Fibroblast of skin of left biceps (primary cell): ENCODE data around the gene CYP26B1.
A peak's percentile ranks its signal among the peaks of the same experiment; 100 is the strongest.
"Not testable (repeated sequence)": the region's sequence is repeated elsewhere in the genome, so short reads cannot be mapped to it uniquely, and the experiment has no call there.

ENCODE experiments used
- DNase-seq, 2 experiments: peaks; one replicate each; pipeline ENCODE4 v3.0.0-alpha.2; 2013; ENCODE audit warnings: low read depth in 2 of 2

CYP26B1 gene

DNA sequence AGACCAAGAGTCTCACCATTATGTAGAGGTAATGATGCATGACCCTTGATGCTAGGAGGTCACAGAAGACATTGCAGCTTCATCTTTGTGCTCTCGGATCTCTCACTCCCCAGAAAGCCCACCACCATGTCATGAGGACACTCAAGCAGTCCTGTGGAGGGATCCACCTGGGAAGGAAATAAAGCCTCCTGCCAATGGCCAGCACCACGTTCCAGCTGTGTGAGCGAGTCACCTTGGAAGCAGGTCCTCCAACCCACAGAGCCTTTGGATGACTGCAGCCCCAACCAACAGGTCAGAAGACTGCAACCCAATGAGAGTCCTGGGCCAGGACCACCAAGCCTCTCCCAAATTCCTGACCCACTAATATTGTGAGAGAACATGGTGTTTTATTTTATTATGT, 38.4 kb downstream of the CYP26B1 start:
- no peak for DNase-seq

DNA sequence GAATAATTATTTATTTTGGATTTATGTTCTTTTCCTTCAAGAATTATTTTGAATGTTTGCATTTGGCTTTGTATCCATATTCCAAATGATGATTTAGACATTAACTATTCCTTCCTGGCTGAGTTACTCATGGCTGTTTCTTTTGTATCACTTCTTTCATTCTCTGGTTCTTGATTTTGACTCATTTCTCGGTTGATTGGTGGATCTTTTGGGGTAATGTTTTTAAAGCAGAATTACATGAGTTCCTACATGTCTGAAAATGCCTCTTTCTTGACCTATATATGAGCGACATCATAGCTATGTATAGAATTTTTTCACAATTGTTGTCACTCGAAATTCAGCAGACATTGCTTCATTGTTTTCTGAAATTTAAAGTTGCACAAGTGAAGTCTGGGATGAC, 39.5 kb downstream of the CYP26B1 start:
- DNase-seq, result peak in 1 of 2 experiments; percentile 32

DNA sequence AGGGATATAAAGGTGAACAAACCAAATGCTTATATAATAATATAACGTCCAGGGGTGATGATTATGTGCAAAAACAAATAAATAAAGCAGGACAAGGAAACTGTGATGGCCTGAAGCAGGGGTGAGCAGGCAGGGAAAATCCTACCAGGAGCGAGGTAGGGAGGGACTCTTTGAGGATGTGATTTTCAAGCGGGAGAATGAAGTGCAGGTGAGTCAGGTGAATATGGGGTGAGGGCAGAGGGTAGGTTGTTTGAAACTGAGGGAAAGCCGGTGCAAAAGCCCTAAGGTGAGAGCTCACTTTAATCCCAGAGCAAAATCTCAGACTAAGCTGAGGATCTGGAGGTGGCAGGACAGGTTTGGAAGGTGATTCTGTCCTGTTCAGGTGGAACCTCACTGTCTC, 40.7 kb downstream of the CYP26B1 start:
- no peak for DNase-seq

DNA sequence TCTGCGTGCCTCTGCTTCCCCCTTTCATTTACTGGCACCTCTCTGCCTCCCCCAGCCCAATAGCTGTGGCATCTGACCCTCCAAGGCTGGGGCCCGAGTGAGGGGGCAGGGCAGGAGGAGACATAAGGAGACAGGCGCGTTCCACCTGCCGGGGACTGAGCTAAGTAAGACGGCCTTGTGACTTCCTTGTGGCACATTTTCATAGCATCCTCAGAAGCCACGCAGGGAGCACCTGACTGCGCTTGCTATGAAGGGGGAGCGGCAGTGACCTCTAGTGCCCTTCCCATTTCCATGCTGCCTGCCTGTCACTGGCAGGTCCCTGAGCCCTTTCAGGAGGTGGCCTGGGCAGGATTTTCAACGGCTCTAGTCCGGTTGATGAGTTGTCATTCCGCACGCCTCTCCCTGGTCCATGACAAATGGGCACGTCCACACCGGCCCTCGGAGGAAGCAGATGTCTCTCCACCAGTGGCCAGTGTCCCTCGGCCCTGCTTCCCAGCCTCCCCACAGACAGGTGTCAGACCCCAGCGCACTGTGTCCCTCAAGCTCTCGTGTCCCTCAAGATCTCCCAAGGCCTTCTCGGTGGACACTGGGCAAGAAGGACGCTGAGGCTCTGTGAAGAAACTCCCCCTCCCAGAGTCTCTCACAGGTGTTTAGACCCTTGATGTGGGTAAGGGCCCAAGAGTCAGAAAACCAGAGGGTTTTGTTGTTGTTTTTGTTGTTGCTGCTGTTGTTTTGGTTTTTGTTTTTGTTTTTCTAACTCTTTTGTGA, 42.7 kb downstream of the CYP26B1 start:
- no peak for DNase-seq

DNA sequence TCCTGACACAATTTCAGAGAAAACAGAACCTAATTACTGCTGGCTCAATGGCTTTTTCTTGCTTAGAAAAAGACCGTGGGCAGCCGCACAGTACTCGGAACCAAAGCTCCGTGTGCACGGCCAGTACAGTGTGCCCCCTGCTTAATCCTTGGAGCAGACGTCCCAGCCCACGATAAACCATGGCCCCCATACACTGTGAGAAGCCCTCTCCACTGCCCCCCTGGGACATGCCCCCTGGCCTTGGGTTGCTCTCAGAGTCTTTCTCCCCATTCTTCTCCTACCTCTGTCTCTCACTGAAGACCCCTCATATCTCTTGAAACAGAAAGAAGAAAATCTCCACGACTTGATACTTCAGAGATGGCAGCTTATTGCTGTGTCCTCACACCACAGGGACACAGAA, 44.0 kb downstream of the CYP26B1 start:
- no peak for DNase-seq

DNA sequence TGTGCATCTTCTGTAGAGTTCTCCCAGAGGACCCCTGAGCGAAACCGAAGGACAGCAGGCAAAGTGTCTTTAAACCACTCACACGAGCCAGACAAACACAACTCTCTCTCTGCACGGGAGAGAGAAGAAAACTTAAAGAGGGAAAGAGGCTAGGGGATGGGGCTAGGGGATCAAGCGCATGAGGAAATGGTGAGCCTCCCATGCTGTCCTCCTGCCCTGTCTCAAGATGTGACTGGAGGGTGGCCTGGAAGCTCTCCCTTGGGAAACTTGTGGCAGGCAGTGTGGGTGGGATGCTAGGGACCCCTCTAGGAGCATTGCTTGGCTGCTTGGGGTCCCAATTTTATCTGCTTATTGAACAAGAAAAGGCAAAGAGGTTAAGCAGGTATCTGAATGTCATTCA, 44.5 kb downstream of the CYP26B1 start:
- DNase-seq, result no peak

DNA sequence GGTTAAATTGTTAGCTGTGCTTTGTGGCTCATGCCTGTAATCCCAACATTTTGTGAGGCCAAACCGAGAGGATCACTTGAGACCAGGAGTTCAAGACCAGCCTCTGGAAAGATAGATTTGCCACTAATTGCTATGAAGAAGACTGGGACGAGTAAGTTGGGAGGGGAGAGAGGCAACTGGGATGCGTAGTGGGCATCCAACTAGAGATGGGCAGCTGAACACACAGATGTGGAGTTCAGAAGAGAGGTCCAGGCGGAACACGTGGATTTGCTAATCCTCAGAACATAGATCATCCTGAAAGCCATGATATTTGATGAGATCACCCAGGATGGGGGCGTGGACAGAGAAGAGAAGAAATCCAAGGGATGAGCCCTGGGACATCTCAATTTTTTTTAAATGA, 48.7 kb downstream of the CYP26B1 start:
- no peak for DNase-seq

DNA sequence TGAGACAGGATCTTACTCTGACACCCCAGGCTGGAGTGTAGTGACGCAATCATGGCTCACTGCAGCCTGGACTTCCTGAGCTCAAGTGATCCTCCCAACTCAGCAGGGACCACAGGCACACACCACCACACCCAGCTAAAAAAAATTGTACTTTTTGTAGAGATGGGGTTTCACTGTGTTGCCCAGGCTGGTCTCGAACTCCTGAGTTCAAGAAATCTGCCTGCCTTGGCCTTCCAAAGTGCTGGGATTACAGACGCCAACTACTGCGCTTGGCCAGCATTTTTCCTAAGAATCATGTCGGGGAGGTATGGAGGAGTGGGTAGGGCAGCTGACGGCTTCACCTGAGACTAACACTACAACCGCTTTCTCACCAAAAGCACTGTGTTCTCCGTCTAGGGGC, 50.4 kb downstream of the CYP26B1 start:
- DNase-seq, result no peak

DNA sequence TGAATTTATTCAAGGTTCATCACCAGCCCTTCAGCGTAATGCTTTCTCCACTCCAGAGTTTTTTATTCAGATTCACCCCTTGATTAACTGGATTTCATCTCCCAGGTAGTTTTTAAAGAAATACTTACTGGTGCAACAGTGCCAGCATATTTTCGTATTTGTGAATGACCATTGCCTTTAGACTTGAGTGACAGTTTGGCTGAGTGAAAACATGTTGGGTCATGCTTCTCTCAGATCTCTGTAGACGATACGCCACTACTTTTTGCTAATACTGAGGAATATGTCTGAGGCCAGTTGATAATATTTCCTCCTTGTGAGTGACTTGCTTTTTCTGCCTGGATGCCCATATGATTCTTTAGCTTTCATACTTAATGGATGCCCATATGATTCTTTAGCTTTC, 51.5 kb downstream of the CYP26B1 start:
- no peak for DNase-seq

DNA sequence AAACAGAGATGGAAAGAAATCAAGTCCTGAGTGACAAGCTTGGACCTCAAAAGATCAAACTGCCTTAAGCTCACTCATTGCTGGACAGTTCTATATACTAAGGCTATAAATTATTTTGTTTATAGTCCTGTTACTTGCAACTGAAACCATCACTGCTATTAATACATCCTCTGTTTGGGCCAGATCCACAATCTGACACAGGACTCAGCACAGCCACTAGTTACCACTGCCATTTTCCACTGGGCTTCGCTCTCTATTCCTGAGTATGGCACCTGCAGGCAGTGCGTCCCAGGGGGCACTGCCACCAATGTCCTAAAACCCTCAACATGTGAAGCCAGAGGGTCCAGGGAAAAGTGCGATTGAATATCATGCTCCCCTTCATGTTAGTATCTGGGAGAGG, 52.3 kb downstream of the CYP26B1 start:
- no peak for DNase-seq

DNA sequence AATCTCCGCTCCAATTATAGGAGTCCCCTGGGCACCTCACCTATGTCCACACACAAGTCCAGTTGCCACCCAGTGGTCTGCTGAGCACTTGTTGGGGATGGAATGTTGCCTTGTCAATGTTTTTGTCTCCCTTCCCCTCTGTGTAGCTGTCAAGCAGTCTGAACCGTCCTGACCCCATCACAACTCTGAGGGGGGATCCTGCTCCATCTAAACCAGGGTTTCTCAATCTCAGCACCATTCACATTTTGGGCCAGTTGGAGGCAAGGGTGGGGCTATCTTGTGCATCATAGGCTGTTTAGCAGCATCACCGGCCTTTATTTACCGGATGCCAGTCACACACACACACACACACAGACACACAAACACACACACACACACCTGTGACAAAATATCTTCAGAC, 53.0 kb downstream of the CYP26B1 start:
- no peak for DNase-seq

DNA sequence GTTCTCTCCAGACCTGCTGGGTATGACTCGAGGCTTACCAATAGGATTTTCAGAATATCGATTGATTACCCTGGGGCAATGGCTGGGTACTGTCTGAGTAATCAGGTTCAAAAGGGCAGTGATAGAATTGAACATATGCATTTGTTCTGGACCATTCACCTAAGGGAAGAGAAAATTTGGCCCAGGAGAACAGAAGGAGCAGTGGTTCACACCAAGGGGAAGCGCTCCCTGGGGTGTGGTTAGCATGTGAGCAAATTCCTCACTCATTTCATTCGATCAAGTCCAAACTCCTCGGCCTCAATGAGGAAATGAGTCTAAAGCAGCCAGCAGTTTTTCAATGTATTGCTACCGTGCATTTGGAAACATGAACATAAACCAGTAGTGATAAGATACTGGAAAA, 55.6 kb downstream of the CYP26B1 start:
- DNase-seq, result no peak

DNA sequence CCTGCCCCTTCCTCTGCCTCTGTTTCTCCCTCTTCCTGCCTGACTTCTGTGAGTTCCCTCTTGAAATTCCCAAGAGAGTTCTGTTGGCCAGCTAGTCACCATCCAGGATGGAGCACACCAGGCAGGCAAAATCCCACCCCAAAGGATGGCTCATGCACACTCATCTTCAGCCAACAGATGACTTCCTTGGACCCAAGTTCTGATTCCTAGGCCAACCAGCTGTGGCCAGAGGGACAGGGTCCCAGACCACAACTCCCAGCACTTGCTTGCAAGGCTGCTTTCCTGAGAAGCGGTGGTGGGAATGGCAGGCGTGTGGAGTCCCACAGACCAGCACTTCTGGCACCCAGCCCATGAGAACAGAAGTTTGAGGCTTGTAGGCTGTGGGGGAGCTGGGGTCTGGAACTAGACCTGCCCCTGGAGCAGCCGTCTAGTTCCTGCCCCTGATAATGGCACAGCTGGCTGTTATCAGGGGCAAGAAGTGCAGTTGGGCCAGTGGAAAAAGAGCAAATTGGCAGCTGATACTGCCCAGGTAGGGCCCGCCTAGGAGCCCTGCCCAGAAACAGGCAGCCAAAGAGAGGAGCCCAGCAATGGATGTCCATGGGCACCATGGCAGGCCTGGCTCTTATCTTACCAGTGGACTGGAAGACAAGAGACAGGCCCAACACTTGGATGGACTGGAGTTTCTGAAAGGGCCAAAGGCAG, 56.7 kb downstream of the CYP26B1 start:
- DNase-seq, result no peak

DNA sequence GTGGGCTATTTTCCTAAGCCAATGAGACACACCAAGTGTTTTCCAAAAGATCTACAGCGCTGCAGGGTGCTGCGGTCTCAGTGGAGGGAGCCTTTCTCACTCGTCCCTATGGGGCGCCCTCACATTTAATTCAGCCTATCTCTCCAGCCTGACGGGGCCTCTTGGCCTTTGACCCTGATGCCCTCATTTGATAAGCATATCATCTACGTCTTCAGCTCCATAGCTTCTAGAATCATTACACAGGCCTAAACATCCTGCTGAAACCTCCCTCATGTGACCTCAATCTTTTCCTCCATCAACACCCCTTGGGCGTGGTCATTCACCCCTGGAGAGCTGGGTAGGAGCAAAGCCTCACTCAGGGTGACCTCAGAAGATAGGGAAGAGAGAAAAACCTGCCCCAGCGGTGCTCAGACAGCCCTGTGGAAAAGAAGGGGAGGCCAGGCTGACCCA, 57.4 kb downstream of the CYP26B1 start:
- no peak for DNase-seq

DNA sequence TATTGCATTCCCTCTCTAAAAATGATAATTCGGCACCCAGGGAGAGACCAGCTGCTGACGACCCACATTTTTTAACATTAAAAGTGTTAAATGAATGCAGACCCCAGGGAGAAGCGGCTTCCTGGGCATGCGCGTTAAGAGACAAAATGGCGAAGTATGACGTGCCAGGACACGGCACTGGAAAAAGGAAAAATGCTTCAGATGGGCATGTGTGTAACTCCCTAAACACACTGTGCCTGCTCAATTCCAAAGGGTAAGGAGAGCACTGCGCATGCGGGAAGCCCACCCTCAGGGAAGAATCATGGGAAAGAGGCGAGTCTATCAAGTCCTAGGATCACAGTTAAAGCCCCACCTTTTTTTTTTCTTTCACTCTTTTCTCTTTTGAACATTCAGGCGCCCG, 58.1 kb downstream of the CYP26B1 start:
- DNase-seq, result no peak

DNA sequence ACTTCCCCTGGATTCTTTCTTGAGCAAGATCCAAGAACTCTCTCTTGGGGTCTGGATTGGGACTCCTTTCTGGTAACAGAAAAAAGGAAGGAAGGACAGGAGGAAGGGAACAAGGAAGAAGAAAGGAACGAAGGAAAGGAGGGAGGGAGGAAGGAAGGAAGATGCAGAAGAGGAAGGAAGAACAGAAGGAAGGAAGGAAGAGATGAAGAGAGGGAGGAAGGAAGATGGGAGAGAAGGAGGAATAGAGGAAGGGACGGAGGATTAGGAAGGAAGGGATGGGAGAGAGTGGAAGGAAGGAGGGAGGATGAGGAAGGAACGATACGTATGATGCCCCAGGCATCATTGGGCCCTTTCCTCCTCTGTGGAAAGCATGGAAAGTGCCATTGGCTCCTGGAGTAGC, 58.6 kb downstream of the CYP26B1 start:
- no peak for DNase-seq

DNA sequence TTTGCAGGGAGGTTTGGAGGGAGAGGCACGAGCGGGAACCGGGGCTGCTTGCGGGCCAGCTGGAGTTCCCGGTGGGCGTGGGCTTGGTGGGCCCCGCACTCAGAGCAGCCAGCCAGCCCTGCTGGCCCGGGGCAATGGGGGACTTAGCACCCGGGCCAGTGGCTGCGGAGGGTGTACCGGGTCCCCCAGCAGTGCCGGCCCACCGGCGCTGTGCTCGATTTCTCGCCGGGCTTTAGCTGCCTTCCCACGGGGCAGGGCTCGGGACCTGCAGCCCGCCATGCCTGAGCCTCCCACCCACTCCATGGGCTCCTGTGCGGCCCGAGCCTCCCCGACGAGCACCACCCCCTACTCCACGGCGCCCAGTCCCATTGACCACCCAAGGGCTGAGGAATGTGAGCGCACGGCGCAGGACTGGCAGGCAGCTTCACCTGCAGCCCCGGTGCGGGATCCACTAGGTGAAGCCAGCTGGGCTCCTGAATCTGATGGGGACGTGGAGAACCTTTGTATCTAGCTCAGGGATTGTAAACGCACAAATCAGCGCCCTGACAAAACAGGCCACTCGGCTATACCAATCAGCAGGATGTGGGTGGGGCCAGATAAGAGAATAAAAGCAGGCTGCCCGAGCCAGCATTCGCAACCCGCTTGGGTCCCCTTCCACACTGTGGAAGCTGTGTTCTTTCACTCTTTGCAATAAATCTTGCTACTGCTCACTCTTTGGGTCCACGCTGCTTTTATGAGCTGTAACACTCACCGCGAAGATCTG, 60.6 kb downstream of the CYP26B1 start:
- not testable (repeated sequence) for DNase-seq

DNA sequence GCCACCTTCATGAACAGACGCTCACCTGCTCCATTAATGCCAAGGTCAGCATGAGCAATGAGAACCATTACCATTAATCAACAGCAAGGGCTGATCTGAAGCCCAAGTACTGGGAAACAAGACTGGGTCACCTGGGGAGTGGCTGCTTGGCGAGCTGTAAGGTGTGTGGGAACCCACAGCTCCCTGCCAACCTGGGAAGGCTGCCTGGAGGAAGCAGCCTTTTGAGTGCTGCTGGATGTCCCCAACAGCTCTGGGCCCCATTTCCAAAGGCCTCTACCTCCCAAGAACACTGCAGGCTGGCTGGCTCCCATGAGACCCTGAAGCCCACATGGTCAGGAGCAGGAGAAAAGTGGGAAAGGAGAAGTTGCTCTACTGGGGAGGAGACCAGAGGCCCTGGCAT, 62.1 kb downstream of the CYP26B1 start:
- no peak for DNase-seq

DNA sequence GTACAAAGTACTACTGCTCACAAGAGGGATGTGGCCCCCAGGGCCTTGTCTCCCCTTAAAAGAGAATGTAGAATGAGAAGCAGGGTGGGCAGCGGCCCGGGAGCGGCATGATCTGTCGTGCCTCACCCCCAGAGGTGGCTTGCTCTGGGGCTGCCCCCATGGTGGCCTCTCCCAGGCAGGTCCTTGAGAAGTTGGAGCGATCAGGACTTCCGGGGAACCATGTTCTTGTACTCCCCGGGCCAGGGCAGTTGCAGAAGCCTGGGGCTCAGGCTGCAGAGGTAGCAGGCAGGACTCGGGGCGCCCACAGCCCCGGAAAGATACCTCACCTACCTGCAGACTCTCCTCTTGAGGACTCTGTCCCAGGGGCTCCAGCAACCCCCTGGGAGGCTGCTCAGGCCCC, 62.6 kb downstream of the CYP26B1 start:
- DNase-seq, result no peak

DNA sequence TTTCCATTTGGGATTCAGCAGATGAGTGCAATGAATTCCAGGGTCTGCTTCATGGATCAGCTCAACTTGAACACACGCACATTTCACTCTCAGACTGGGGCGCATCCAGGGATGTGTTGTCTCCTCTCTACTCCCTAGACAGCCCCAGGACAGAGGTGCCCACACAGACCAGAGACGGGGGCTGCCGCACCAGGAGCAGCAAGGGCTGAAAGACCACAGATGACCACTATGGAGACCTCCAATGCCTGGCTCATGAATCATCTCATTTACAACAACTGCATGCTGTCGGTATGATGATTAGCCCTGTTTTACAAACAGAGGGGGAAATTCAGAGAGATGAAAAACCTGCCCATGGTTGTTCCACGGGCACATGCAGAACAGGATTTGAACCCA, 63.1 kb downstream of the CYP26B1 start:
- DNase-seq, result no peak

DNA sequence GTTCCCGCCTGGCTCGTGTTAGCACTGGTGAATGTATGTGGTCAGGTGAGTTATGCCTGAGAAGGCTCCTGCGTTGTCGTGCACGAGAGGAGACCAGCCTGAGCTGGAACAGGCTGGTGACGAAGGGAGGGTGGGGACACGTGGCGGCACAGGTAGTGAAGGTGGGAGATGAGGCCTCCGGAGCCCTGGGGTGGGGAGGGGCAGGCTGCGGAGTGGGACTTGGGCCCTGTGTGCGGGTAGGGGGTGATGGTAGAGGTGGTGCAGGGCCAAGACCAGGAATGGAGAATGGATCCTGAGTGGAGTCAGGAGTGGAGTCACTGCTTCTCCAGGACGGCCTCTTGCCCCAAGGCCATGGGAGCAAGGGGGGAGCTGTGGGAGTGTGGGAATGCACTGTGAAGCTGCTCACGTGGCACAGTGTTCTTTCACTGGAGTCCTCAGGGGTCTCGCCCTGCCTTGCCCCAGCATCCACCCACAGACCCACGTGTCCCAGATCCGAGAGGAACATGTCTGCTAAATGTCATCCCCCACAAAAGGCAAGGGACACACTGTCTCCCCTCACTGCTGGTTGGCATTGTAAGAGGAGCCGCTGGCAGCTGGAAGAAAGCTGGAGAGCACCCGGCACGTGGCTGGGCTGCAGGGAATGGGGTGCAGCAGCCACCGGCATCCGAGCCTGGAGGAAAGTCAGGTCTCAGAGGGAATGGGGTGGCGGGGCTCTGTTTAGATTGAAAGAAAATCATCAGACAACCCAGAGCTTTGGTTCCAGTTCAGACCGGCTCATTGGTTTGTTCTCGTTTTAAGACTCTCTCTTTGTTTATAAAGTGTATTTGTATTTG, 63.7 kb downstream of the CYP26B1 start:
- no peak for DNase-seq

DNA sequence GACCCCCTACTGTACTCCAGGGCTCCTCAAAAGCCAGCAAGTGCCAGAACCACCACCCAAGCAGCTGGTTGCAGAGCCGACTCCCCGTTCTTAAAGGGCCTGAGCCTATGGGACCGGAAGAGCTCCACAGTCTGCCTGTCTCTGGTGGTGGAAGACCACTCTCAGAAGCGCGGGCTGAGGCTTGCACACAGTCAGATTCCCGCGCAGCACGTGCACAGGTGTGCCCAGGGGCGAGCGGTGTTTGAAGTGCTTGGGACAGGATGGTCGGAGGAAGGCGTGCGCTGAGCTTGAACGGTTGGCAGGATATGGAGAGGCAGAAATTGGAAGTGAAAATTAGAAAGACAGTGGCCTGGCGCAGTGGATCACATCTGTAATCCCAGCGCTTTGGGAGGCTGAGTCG, 64.8 kb downstream of the CYP26B1 start:
- no peak for DNase-seq
